Measurements from ENCODE around the gene MPO. TPM values are rescaled to one million over a fixed set of nuclear protein-coding genes. Genes with fewer than 3 reads are reported as not detected.

MPO gene
- total RNA-seq, 1 donor from 2014 or later = 0.35 TPM

DNA sequence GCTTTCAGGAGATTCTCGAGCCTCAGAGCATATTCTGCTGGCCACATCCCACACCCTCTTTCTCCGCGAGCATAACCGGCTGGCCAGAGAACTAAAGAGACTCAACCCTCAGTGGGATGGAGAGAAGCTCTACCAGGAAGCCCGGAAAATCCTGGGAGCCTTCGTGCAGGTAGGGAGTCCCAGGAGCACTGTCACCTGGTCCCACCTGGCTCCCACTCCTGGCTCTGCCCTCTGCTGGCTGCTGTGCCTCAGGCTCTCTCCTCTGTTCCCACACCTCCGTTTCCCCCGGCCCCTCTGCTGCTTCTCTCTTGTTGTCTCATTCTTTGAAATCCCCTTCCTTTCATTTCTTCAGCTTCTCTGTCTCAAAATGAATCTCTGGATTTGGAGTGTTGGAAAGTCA is 25.9 kb downstream of the MPO start:
- TF ChIP-seq, protein P1, sequence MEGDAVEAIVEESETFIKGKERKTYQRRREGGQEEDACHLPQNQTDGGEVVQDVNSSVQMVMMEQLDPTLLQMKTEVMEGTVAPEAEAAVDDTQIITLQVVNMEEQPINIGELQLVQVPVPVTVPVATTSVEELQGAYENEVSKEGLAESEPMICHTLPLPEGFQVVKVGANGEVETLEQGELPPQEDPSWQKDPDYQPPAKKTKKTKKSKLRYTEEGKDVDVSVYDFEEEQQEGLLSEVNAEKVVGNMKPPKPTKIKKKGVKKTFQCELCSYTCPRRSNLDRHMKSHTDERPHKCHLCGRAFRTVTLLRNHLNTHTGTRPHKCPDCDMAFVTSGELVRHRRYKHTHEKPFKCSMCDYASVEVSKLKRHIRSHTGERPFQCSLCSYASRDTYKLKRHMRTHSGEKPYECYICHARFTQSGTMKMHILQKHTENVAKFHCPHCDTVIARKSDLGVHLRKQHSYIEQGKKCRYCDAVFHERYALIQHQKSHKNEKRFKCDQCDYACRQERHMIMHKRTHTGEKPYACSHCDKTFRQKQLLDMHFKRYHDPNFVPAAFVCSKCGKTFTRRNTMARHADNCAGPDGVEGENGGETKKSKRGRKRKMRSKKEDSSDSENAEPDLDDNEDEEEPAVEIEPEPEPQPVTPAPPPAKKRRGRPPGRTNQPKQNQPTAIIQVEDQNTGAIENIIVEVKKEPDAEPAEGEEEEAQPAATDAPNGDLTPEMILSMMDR (IDR thresholded peaks at IDR 0.05) = peak; percentile 6
- intact Hi-C loops (cut with DNase I) = no loop called here
- ATAC-seq (no peak), DNase-seq (no peak)
- Histone ChIP-seq H3K36me3 (no peaks in the 10 kb centered on the region), H3K27me3 (peaks cover 28% of the 10 kb centered on the region), H3K27ac (no peak overlapping the region), H3K9me3 (no peaks in the 10 kb centered on the region), H3K4me1 (no peaks in the 10 kb centered on the region), H3K4me3 (no peak overlapping the region)

DNA sequence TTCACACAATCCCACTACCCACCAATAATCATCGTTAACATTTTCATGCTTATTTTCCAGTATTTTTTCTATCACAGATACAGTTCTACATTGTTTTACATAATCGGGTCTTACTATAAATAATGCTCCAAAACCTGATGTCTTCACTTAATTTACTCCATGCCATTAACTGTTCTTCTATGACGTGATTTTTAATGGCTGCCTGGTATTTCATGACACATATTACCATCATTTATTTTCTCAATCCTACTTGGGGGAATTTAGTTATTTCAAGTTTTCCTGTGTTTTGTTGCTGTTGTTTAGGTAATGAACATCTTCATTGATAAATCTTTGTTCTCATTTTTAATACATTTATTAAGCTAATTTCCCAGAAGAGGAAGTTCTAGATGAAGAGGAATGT is 27.7 kb downstream of the MPO start:
- H3K27ac ChIP-seq = no peak overlapping the region
- H3K4me1 ChIP-seq = peaks cover 7% of the 10 kb centered on the region
- intact Hi-C loops (cut with DNase I) = no loop called here
- H3K27me3 ChIP-seq = peaks cover 24% of the 10 kb centered on the region
- DNase-seq = no peak
- no peak overlapping the region for H3K4me3 ChIP-seq
- TF ChIP-seq, protein P1 (IDR thresholded peaks at IDR 0.05) = no peak
- H3K9me3 ChIP-seq = no peaks in the 10 kb centered on the region
- no peaks in the 10 kb centered on the region for H3K36me3 ChIP-seq
- no peak for ATAC-seq

DNA sequence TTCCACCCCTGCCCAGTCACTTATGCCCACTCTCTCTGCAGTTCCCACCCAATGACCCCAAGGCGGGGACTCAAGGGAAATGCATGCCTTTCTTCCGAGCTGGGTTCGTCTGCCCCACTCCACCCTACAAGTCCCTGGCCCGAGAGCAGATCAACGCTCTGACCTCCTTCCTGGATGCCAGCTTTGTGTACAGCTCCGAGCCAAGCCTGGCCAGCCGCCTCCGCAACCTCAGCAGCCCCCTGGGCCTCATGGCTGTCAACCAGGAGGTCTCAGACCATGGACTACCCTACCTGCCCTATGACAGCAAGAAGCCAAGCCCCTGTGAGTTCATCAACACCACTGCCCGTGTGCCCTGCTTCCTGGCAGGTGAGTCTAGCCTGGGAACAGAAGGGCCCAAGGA is 28.6 kb downstream of the MPO start:
- H3K36me3 ChIP-seq = no peaks in the 10 kb centered on the region
- no peaks in the 10 kb centered on the region for H3K9me3 ChIP-seq
- TF ChIP-seq, protein P1 (IDR thresholded peaks at IDR 0.05) = no peak
- DNase-seq = no peak
- no peak overlapping the region for H3K27ac ChIP-seq
- intact Hi-C loops (cut with DNase I) = no loop called here
- peaks cover 7% of the 10 kb centered on the region for H3K4me1 ChIP-seq
- peaks cover 21% of the 10 kb centered on the region for H3K27me3 ChIP-seq
- H3K4me3 ChIP-seq = no peak overlapping the region
- no peak for ATAC-seq

DNA sequence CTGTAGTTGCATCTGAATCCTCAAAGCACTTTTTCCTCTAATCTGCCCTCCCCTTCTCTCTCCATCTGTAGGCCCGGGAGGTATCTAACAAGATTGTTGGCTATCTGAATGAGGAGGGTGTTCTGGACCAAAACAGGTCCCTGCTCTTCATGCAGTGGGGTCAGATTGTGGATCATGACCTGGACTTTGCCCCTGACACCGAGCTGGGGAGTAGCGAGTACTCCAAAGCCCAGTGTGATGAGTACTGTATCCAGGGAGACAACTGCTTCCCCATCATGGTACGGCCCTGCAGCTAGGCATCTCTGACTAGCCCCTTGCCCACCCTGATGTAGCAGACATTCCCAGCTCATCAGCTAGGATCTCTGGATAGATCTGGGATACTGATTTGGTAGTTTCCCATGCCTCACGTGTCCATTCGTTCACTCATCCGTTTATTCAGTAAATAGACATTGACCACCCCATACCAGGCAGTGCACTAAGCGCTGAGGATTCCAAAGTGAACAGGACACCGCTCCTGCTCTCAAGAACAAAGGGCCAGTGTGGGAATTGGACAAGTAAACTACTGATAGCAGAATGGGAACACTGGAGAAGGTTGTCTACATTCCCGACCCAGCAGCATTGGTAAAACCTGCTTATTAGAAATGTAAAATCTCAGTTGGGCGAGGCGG is 30.3 kb downstream of the MPO start:
- intact Hi-C loops (cut with DNase I) = no loop called here
- ATAC-seq (no peak), DNase-seq (no peak)
- H3K27ac ChIP-seq = no peak overlapping the region
- H3K4me1 ChIP-seq = peaks cover 7% of the 10 kb centered on the region
- no peak overlapping the region for H3K4me3 ChIP-seq
- TF ChIP-seq, protein P1 (IDR thresholded peaks at IDR 0.05) = no peak
- peaks cover 13% of the 10 kb centered on the region for H3K27me3 ChIP-seq
- no peaks in the 10 kb centered on the region for H3K36me3 ChIP-seq
- no peaks in the 10 kb centered on the region for H3K9me3 ChIP-seq

DNA sequence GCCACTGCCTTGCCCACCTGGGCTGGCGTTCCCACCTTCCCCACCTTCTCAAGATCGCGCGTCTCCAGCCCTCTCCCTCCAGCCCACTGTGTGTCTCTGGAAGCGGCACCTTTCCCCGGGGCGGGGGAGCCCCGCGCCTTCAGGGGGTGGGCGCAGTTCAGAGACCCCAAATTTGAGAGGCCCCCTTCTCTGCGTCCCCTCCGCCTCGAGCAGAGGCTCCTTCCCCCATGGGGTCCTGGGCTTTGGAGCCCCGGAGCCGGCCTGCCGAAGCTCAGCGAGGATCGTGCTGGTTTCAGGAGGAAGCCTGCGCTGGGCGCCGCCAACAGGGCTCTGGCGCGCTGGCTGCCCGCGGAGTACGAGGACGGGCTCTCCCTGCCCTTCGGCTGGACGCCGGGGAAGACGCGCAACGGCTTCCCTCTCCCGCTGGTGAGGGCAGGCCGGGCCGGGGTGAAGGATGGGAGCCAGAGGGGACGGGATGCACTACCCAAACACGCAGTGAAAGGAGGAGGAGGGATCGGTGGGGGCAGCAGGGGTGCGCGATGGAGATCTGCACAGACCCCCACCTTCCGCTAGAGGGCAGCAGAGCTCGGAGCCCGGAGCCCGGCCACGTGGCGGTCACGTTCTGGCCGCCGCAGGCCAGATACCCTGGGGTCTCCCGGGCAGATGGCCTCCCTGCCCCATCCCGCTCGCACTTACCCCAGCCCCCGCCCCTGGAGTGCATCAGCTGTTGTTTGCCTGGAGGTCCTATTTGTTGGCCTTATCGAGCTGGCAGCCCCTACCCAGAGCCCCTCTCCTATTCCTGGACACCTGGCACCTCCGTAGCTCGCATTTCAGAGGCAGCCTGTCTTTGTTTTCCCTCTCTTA is 31.2 kb downstream of the MPO start:
- no peaks in the 10 kb centered on the region for H3K36me3 ChIP-seq
- TF ChIP-seq, protein P1 (IDR thresholded peaks at IDR 0.05) = peak; percentile 93
- ATAC-seq (peak; percentile 96), DNase-seq (peak; percentile 84)
- peak overlapping the region; percentile 47 for H3K4me3 ChIP-seq
- no peak overlapping the region for H3K27ac ChIP-seq
- H3K9me3 ChIP-seq = no peaks in the 10 kb centered on the region
- peaks cover 7% of the 10 kb centered on the region for H3K4me1 ChIP-seq
- peaks cover 4% of the 10 kb centered on the region for H3K27me3 ChIP-seq
- intact Hi-C loops (cut with DNase I) = no loop called here
